Fibroblast of peridontal ligament (primary cell): ENCODE data around the gene MOB3A.

Experiments
- DNase-seq: peaks from one replicate; pipeline ENCODE4 v3.0.0-alpha.2; 2010; ENCODE audit errors: extremely low read depth

The MOB3A gene

GRCh38 chr19:2123682-2124387 is 27.7 kb upstream of the MOB3A start:
- DNase-seq = no peak

GRCh38 chr19:2122982-2123381 is 26.9 kb upstream of the MOB3A start:
- DNase-seq = no peak

GRCh38 chr19:2122251-2122650 is 26.1 kb upstream of the MOB3A start:
- no peak for DNase-seq

GRCh38 chr19:2121416-2122051 is 25.4 kb upstream of the MOB3A start:
- DNase-seq = no peak

- no peak for DNase-seq
Observed at GRCh38 chr19:2120821-2121220, 24.7 kb upstream of the MOB3A start.

- no peak for DNase-seq
Observed at GRCh38 chr19:2119921-2120785, 24.0 kb upstream of the MOB3A start.

- DNase-seq = no peak
Observed at GRCh38 chr19:2118438-2118837, 22.3 kb upstream of the MOB3A start.

GRCh38 chr19:2117215-2117960 is 21.3 kb upstream of the MOB3A start:
- DNase-seq = no peak

GRCh38 chr19:2116507-2116906 is 20.4 kb upstream of the MOB3A start:
- no peak for DNase-seq

- no peak for DNase-seq
Observed at GRCh38 chr19:2115911-2116426, 19.8 kb upstream of the MOB3A start.

- no peak for DNase-seq
Observed at GRCh38 chr19:2115324-2115723, 19.2 kb upstream of the MOB3A start.

- DNase-seq = no peak
Observed at GRCh38 chr19:2114821-2115220, 18.7 kb upstream of the MOB3A start.

GRCh38 chr19:2114218-2114617 is 18.1 kb upstream of the MOB3A start:
- no peak for DNase-seq

GRCh38 chr19:2113439-2114211 is 17.5 kb upstream of the MOB3A start:
- DNase-seq = peak; percentile 11

GRCh38 chr19:2112516-2113320 is 16.6 kb upstream of the MOB3A start:
- DNase-seq = no peak

- DNase-seq = no peak
Observed at GRCh38 chr19:2111886-2112285, 15.8 kb upstream of the MOB3A start.

GRCh38 chr19:2111425-2111824 is 15.3 kb upstream of the MOB3A start:
- no peak for DNase-seq

- DNase-seq = no peak
Observed at GRCh38 chr19:2110822-2111221, 14.7 kb upstream of the MOB3A start.

- no peak for DNase-seq
Observed at GRCh38 chr19:2109046-2109864, 13.1 kb upstream of the MOB3A start.
